Neural progenitor cell (in vitro differentiated cells): Measurements from ENCODE around the gene HM13. TPM values are rescaled to one million over a fixed set of nuclear protein-coding genes. Genes with fewer than 3 reads are reported as not detected.

Experiments
- DNase-seq: peaks from one replicate; pipeline ENCODE4 v3.0.0-alpha.2; 2016; ENCODE audit warnings: low spot score
- H2AFZ ChIP-seq: fragments of 200-600 bp; sonication (generic); replicated peaks from 2 replicates; pipeline ENCODE4 v1.6.1; 2016; ENCODE audit warnings: antibody characterized with exemption
- H3F3A ChIP-seq: fragments of 200-600 bp; sonication (generic); 2 replicates; pipeline ENCODE4 v1.6.1; 2016; ENCODE audit warnings: antibody characterized with exemption, low read depth
- H3K27ac ChIP-seq: fragments of 200-600 bp; sonication (generic); 2 replicates; pipeline ENCODE4 v1.5.1; 2016; ENCODE audit warnings: mild to moderate bottlenecking
- H3K27me3 ChIP-seq: fragments of 200-600 bp; sonication (generic); 2 replicates; pipeline ENCODE4 v1.6.1; 2016; ENCODE audit warnings: mild to moderate bottlenecking, moderate library complexity
- H3K36me3 ChIP-seq: fragments of 200-600 bp; sonication (generic); 2 replicates; pipeline ENCODE4 v1.5.1; 2016
- H3K4me1 ChIP-seq: fragments of 200-600 bp; sonication (generic); 2 replicates; pipeline ENCODE4 v1.6.1; 2016; ENCODE audit warnings: mixed run types
- H3K4me2 ChIP-seq: fragments of 200-600 bp; sonication (generic); 2 replicates; pipeline ENCODE4 v1.6.1; 2016
- H3K4me3 ChIP-seq: fragments of 200-600 bp; sonication (generic); 2 replicates; pipeline ENCODE4 v1.5.1; 2016
- H3K79me2 ChIP-seq: fragments of 200-600 bp; sonication (generic); 2 replicates; pipeline ENCODE4 v1.6.1; 2016; ENCODE audit warnings: low read depth
- H3K9ac ChIP-seq: fragments of 200-600 bp; sonication (generic); 2 replicates; pipeline ENCODE4 v1.6.1; 2016
- H3K9me3 ChIP-seq: fragments of 200-600 bp; sonication (generic); 2 replicates; pipeline ENCODE4 v1.5.1; 2016; ENCODE audit warnings: low read depth
- H4K20me1 ChIP-seq: fragments of 200-600 bp; sonication (generic); 2 replicates; pipeline ENCODE4 v1.6.1; 2016; ENCODE audit warnings: low read depth
- H3K27ac Mint-ChIP-seq: 3 replicates; pipeline ENCODE4 v1.8.0; 2021; ENCODE audit warnings: mixed read lengths
- H3K27me3 Mint-ChIP-seq: 2 replicates; pipeline ENCODE4 v1.8.0; 2022; ENCODE audit warnings: low read depth, mild to moderate bottlenecking, inconsistent platforms, moderate library complexity, mixed read lengths; ENCODE audit not compliant: insufficient read depth
- H3K36me3 Mint-ChIP-seq: 3 replicates; pipeline ENCODE4 v1.8.0; 2021; ENCODE audit warnings: mixed read lengths
- H3K4me1 Mint-ChIP-seq: 3 replicates; pipeline ENCODE4 v1.8.0; 2021; ENCODE audit warnings: mixed read lengths
- H3K4me3 Mint-ChIP-seq: 3 replicates; pipeline ENCODE4 v1.8.0; 2021; ENCODE audit warnings: mild to moderate bottlenecking, moderate library complexity, mixed read lengths
- H3K9me3 Mint-ChIP-seq: 3 replicates; pipeline ENCODE4 v1.8.0; 2020; ENCODE audit warnings: mixed read lengths
- CTCF ChIP-seq: fragments of 200-600 bp; sonication (generic); IDR thresholded peaks from 2 replicates; pipeline ENCODE4 v1.5.1; 2017; ENCODE audit warnings: antibody characterized with exemption, mild to moderate bottlenecking
- EZH2 ChIP-seq: fragments of 200-600 bp; sonication (generic); IDR thresholded peaks from 2 replicates; pipeline ENCODE4 v1.6.1; 2017; ENCODE audit warnings: antibody characterized with exemption, mild to moderate bottlenecking, moderate library complexity
- EZH2phosphoT487 ChIP-seq: fragments of 200-600 bp; sonication (generic); IDR thresholded peaks from 2 replicates; pipeline ENCODE4 v1.6.1; 2017; ENCODE audit warnings: antibody characterized with exemption
- total RNA-seq: library from RNA; depleted of rRNA; stranded (reverse); fragments of >200 nt; gene quantifications from 2 replicates; pipeline ENCODE4 v1.2.3, GENCODE V29; 2015; ENCODE audit warnings: low replicate concordance

HM13 gene
- total RNA-seq, 1 donor from 2014 or later: 46.2 TPM

- no peaks in the 10 kb centered on the region for H3K27me3 ChIP-seq
- peaks cover 6% of the 10 kb centered on the region for H3K4me1 ChIP-seq
- H3K27me3 Mint-ChIP-seq: peaks cover 3% of the 10 kb centered on the region
- no peak overlapping the region for H3K9ac ChIP-seq
- peak; percentile 65 for DNase-seq
- H3K4me3 ChIP-seq: no peak overlapping the region
- peak overlapping the region; percentile 38 for H3K4me3 Mint-ChIP-seq
- H3K9me3 ChIP-seq: no peaks in the 10 kb centered on the region
- H3K4me2 ChIP-seq: no peak overlapping the region
- peaks cover 44% of the 10 kb centered on the region for H3K4me1 Mint-ChIP-seq
- H3K27ac Mint-ChIP-seq: peak overlapping the region; percentile 60
- no peak overlapping the region for H3K27ac ChIP-seq
- no peak overlapping the region for H2AFZ ChIP-seq
- TF ChIP-seq CTCF (peak; percentile 85), EZH2 (no peak)
- no peaks in the 10 kb centered on the region for H3K36me3 ChIP-seq
- peaks cover 29% of the 10 kb centered on the region for H3F3A ChIP-seq
- no peaks in the 10 kb centered on the region for H4K20me1 ChIP-seq
- H3K9me3 Mint-ChIP-seq: no peaks in the 10 kb centered on the region
- no peaks in the 10 kb centered on the region for H3K79me2 ChIP-seq
- peaks cover 7% of the 10 kb centered on the region for H3K36me3 Mint-ChIP-seq
These were observed 55.1 kb downstream of the HM13 start for GRCh38 chr20:31569163-31570020.

GRCh38 chr20:31570021-31570463 lies 55.8 kb downstream of the HM13 start:
- no peaks in the 10 kb centered on the region for H3K9me3 Mint-ChIP-seq
- no peaks in the 10 kb centered on the region for H3K9me3 ChIP-seq
- H2AFZ ChIP-seq: no peak overlapping the region
- no peak overlapping the region for H3K4me3 Mint-ChIP-seq
- peak overlapping the region; percentile 60 for H3K27ac Mint-ChIP-seq
- no peak for DNase-seq
- H3K27me3 ChIP-seq: no peaks in the 10 kb centered on the region
- H3K9ac ChIP-seq: no peak overlapping the region
- peaks cover 5% of the 10 kb centered on the region for H3K36me3 Mint-ChIP-seq
- H3F3A ChIP-seq: peaks cover 29% of the 10 kb centered on the region
- no peaks in the 10 kb centered on the region for H3K79me2 ChIP-seq
- H3K36me3 ChIP-seq: no peaks in the 10 kb centered on the region
- peaks cover 44% of the 10 kb centered on the region for H3K4me1 Mint-ChIP-seq
- no peaks in the 10 kb centered on the region for H4K20me1 ChIP-seq
- no peak for TF ChIP-seq EZH2phosphoT487
- no peak for TF ChIP-seq CTCF
- TF ChIP-seq EZH2: no peak
- no peak overlapping the region for H3K4me2 ChIP-seq
- H3K4me3 ChIP-seq: no peak overlapping the region
- no peak overlapping the region for H3K27ac ChIP-seq
- peaks cover 6% of the 10 kb centered on the region for H3K4me1 ChIP-seq
- peaks cover 3% of the 10 kb centered on the region for H3K27me3 Mint-ChIP-seq

- H3K4me1 Mint-ChIP-seq: peaks cover 44% of the 10 kb centered on the region
- no peak for DNase-seq
- Histone ChIP-seq H4K20me1 (no peaks in the 10 kb centered on the region), H3K27ac (no peak overlapping the region), H3K4me2 (no peak overlapping the region), H3K36me3 (no peaks in the 10 kb centered on the region), H3K79me2 (no peaks in the 10 kb centered on the region), H3K9me3 (no peaks in the 10 kb centered on the region), H3K9ac (no peak overlapping the region), H3K4me1 (peaks cover 6% of the 10 kb centered on the region), H3F3A (peaks cover 29% of the 10 kb centered on the region), H3K27me3 (no peaks in the 10 kb centered on the region), H3K4me3 (no peak overlapping the region), H2AFZ (no peak overlapping the region)
- H3K9me3 Mint-ChIP-seq: no peaks in the 10 kb centered on the region
- peaks cover 2% of the 10 kb centered on the region for H3K36me3 Mint-ChIP-seq
- TF ChIP-seq CTCF: no peak
- no peak for TF ChIP-seq EZH2
- no peak for TF ChIP-seq EZH2phosphoT487
- peaks cover 3% of the 10 kb centered on the region for H3K27me3 Mint-ChIP-seq
- peak overlapping the region; percentile 85 for H3K4me3 Mint-ChIP-seq
- peak overlapping the region; percentile 54 for H3K27ac Mint-ChIP-seq
These were observed 56.7 kb downstream of the HM13 start for GRCh38 chr20:31570735-31571617.
